Suprapubic skin (tissue), 4 donors: ENCODE data around the gene PLXND1. TPM values are rescaled to one million over a fixed set of nuclear protein-coding genes. Genes with fewer than 3 reads are reported as not detected.

Experiments
- DNase-seq, 2 donors: peaks; one replicate each; pipeline ENCODE4 v3.0.0-alpha.2; 2019; ENCODE audit warnings: low spot score in 2 of 2
- H3K27ac ChIP-seq: fragments of 200-600 bp; sonication (generic); one replicate; pipeline ENCODE4 v1.5.1; 2019
- H3K27me3 ChIP-seq: fragments of 200-600 bp; sonication (generic); one replicate; pipeline ENCODE4 v1.5.1; 2019
- H3K36me3 ChIP-seq: fragments of 200-600 bp; sonication (generic); one replicate; pipeline ENCODE4 v1.5.1; 2019
- H3K4me1 ChIP-seq: fragments of 200-600 bp; sonication (generic); one replicate; pipeline ENCODE4 v1.5.1; 2019
- H3K4me3 ChIP-seq: fragments of 200-600 bp; sonication (generic); one replicate; pipeline ENCODE4 v1.5.1; 2019; ENCODE audit warnings: mild to moderate bottlenecking
- H3K9me3 ChIP-seq: fragments of 200-600 bp; sonication (generic); one replicate; pipeline ENCODE4 v1.5.1; 2019
- CTCF ChIP-seq, 2 donors: fragments of 200-600 bp in 1 of 2; fragments of 450-650 bp in 1 of 2; sonication (generic) in 1 of 2; IDR thresholded peaks; one replicate each; pipeline ENCODE4 v1.5.1; 2016 to 2019; ENCODE audit warnings: antibody characterized with exemption in 2 of 2, mild to moderate bottlenecking in 1 of 2, moderate library complexity in 1 of 2
- EP300 ChIP-seq: sonication (generic); formaldehyde crosslinking; IDR thresholded peaks from one replicate; pipeline ENCODE4 v1.6.1; 2017; ENCODE audit warnings: antibody characterized with exemption
- POLR2A ChIP-seq, 2 donors: fragments of 450-650 bp; IDR thresholded peaks; one replicate each; pipeline ENCODE4 v1.6.1; 2017; ENCODE audit warnings: antibody characterized with exemption in 2 of 2, mild to moderate bottlenecking in 2 of 2, moderate library complexity in 2 of 2
- POLR2AphosphoS5 ChIP-seq, 3 donors: sonication (generic); formaldehyde crosslinking; IDR thresholded peaks; one replicate each; pipeline ENCODE4 v1.6.1; 2017; ENCODE audit warnings: antibody characterized with exemption in 3 of 3
- WGBS: methylation state at CpG from one replicate; pipeline ENCODE4 v1.1.5; 2018; 5-methylcytosine and 5-hydroxymethylcytosine counted together
- total RNA-seq, 4 donors: library from RNA; depleted of rRNA; stranded (reverse); fragments of >200 nt; gene quantifications; one replicate each; pipeline ENCODE4 v1.1.0, GENCODE V29; 2016

The PLXND1 gene
- total RNA-seq, 4 donors from 2014 or later: 19.0 to 51.0 (median 30.8) TPM

GRCh38 chr3:129563332-129563731 lies 43.1 kb downstream of the PLXND1 start:
- no peak for DNase-seq
- no peaks in the 10 kb centered on the region for H3K9me3 ChIP-seq
- 94% methylated on average over 11 of the region's 12 CpGs for WGBS
- no peaks in the 10 kb centered on the region for H3K27me3 ChIP-seq
- peaks cover 50% of the 10 kb centered on the region for H3K36me3 ChIP-seq
- H3K4me1 ChIP-seq: peaks cover 66% of the 10 kb centered on the region
- no peak overlapping the region for H3K27ac ChIP-seq
- TF ChIP-seq EP300: no peak
- TF ChIP-seq POLR2AphosphoS5 (IDR thresholded peaks at IDR 0.05): no peak
- TF ChIP-seq CTCF (IDR thresholded peaks at IDR 0.05): no peak
- TF ChIP-seq POLR2A (IDR thresholded peaks at IDR 0.05): no peak
- H3K4me3 ChIP-seq: no peak overlapping the region

- Histone ChIP-seq H3K36me3 (peaks cover 55% of the 10 kb centered on the region), H3K4me1 (peaks cover 70% of the 10 kb centered on the region), H3K4me3 (no peak overlapping the region), H3K27ac (no peak overlapping the region), H3K27me3 (no peaks in the 10 kb centered on the region), H3K9me3 (no peaks in the 10 kb centered on the region)
- DNase-seq: no peak
- 88% methylated on average over 5 of the region's 19 CpGs for WGBS
- TF ChIP-seq EP300 (no peak), CTCF (IDR thresholded peaks at IDR 0.05) (no peak), POLR2AphosphoS5 (IDR thresholded peaks at IDR 0.05) (no peak), POLR2A (IDR thresholded peaks at IDR 0.05) (no peak)
Observed at GRCh38 chr3:129562803-129563202, 43.7 kb downstream of the PLXND1 start.

GRCh38 chr3:129561619-129562248 lies 44.7 kb downstream of the PLXND1 start:
- H3K27ac ChIP-seq: peak overlapping the region; percentile 86
- TF ChIP-seq EP300 (no peak), POLR2A (IDR thresholded peaks at IDR 0.05) (no peak), POLR2AphosphoS5 (IDR thresholded peaks at IDR 0.05) (no peak), CTCF (IDR thresholded peaks at IDR 0.05) (no peak)
- peaks cover 50% of the 10 kb centered on the region for H3K36me3 ChIP-seq
- no peaks in the 10 kb centered on the region for H3K9me3 ChIP-seq
- H3K27me3 ChIP-seq: no peaks in the 10 kb centered on the region
- 75% methylated on average over 15 of the region's 18 CpGs for WGBS
- DNase-seq: no peak
- peaks cover 71% of the 10 kb centered on the region for H3K4me1 ChIP-seq
- no peak overlapping the region for H3K4me3 ChIP-seq

- DNase-seq: peak; percentile 84 to 89
- WGBS: 25% methylated on average over 12 of the region's 18 CpGs
- Histone ChIP-seq H3K27ac (peak overlapping the region; percentile 86), H3K36me3 (peaks cover 51% of the 10 kb centered on the region), H3K4me1 (peaks cover 73% of the 10 kb centered on the region), H3K9me3 (no peaks in the 10 kb centered on the region), H3K27me3 (no peaks in the 10 kb centered on the region), H3K4me3 (no peak overlapping the region)
- TF ChIP-seq POLR2AphosphoS5 (IDR thresholded peaks at IDR 0.05): peak in 1 of 3 donors; percentile 50
- TF ChIP-seq CTCF (IDR thresholded peaks at IDR 0.05): no peak
Observed at GRCh38 chr3:129560911-129561594, 45.4 kb downstream of the PLXND1 start.

- H3K4me1 ChIP-seq: peaks cover 73% of the 10 kb centered on the region
- DNase-seq: no peak
- 15% methylated on average over 4 of the region's 16 CpGs for WGBS
- peak overlapping the region; percentile 86 for H3K27ac ChIP-seq
- H3K27me3 ChIP-seq: no peaks in the 10 kb centered on the region
- no peaks in the 10 kb centered on the region for H3K9me3 ChIP-seq
- TF ChIP-seq EP300 (no peak), POLR2AphosphoS5 (IDR thresholded peaks at IDR 0.05) (no peak), POLR2A (IDR thresholded peaks at IDR 0.05) (no peak), CTCF (IDR thresholded peaks at IDR 0.05) (no peak)
- no peak overlapping the region for H3K4me3 ChIP-seq
- H3K36me3 ChIP-seq: peaks cover 49% of the 10 kb centered on the region
Observed at GRCh38 chr3:129560269-129560787, 46.1 kb downstream of the PLXND1 start.
